GM12873 (cell line): ENCODE results near the gene MLNR.

ENCODE experiments used
- CTCF ChIP-seq: IDR thresholded peaks from 2 replicates; pipeline ENCODE4 v1.5.1; 2012; ENCODE audit warnings: low read depth, mild to moderate bottlenecking, moderate library complexity, low read length, control low read depth; ENCODE audit not compliant: insufficient read depth; ENCODE audit errors: missing control alignments

The MLNR gene

GRCh38 chr13:49259586-49259985, 39.4 kb downstream of the MLNR start:
- TF ChIP-seq CTCF = no peak

GRCh38 chr13:49262634-49263033, 42.5 kb downstream of the MLNR start:
- TF ChIP-seq CTCF = no peak

GRCh38 chr13:49265822-49266221, 45.7 kb downstream of the MLNR start:
- TF ChIP-seq CTCF = no peak

GRCh38 chr13:49271264-49271663, 51.1 kb downstream of the MLNR start:
- TF ChIP-seq CTCF = no peak
